GM19023 (cell line): ENCODE data around the gene OR2J3.
"Not testable (repeated sequence)": the region's sequence is repeated elsewhere in the genome, so short reads cannot be mapped to it uniquely, and the experiment has no call there.

ENCODE experiments used
- ATAC-seq: cut with Tn5 transposase; IDR thresholded peaks from one replicate; pipeline ENCODE4 v1.9.1; 2021; ENCODE audit warnings: mild to moderate bottlenecking, moderate library complexity; ENCODE audit not compliant: unreplicated experiment

Gene OR2J3

DNA sequence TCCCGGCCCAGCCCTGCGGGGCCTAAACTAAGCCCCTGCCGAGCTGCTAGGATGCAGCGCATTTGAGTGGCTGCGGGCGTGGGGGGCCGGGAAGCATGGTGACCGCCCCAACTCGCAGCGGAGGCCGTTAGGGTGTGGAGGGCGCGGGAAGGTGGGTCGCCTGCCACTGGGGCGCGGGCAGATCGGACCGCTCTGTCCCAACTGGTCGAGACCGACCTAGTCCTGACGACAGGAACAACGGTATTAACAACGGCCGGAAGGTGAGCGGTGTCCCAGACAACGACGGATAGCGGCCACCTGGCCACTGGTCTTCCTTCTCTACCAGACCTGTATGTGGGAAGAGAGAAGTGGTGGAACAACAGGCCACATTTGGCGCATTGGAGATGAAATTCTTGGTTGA is 52.1 kb downstream of the OR2J3 start:
- ATAC-seq = not testable (repeated sequence)
